Measurements from ENCODE around the gene ENTR1. TPM values are rescaled to one million over a fixed set of nuclear protein-coding genes. Genes with fewer than 3 reads are reported as not detected.

The ENTR1 gene
- total RNA-seq, 4 donors from 2014 or later = 19.5 to 44.0 (median 21.2) TPM

DNA sequence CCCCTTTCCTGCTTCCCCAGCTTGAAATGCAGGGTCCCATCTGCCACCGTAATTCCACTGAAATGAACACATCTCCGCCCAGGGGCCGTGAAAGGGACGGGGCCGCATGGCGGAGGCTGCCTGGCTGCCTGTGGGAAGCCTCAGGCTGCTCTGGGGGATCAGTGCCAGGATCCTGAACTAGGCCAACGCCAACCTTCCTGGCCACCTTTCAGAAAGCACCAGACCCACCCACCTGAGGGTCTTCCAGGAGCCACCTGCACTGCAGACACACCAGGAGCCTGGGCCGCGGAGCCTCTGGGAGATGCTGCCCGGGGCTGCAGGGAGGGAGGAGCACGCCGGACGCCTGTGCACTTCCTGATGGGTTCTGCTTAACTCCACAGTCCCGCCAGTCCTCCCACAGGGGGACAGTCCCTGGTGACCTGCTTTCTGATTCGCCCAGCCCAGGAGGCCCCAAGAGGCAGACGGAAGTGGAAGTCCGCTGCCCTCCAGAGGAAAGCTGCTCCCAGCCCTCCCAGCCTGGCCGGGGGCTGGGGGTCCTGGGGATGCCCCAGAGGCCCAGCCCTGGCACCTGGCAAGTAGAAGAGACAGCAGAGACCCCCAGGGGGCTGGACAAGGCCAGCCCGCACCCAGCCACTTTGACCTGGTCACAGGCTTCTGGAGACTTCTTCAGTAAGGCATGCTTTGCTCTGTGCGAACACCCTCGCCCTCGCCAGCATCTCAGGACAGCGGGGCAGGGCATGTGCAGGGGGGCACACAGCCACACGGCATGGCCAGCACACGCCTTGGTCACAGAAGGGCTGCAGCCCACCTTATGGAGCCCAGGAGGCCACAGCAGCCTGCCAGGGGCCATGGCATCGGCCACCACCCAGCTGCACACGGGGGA is 36.9 kb downstream of the ENTR1 start, which contains the start of gene CARD9:
TSS of gene CARD9 (minus strand) at position 370 of the 883 bp plus-strand sequence. CDS start 1,591 bp downstream, outside the sequence.
- H3K4me3 ChIP-seq = no peak within 1 kb of the TSS
- H3K36me3 ChIP-seq = no peaks in the 10 kb centered on the region
- H3K4me1 ChIP-seq = no peaks in the 10 kb centered on the region
- H3K27me3 ChIP-seq = no peaks in the 10 kb centered on the region
- intact Hi-C loops (cut with DNase I; ENCODE audit: low total_unique reads) = no loop called here
- DNase-seq = no peak
- no peak for TF ChIP-seq POLR2A (IDR thresholded peaks at IDR 0.05)
- TF ChIP-seq, protein P1, sequence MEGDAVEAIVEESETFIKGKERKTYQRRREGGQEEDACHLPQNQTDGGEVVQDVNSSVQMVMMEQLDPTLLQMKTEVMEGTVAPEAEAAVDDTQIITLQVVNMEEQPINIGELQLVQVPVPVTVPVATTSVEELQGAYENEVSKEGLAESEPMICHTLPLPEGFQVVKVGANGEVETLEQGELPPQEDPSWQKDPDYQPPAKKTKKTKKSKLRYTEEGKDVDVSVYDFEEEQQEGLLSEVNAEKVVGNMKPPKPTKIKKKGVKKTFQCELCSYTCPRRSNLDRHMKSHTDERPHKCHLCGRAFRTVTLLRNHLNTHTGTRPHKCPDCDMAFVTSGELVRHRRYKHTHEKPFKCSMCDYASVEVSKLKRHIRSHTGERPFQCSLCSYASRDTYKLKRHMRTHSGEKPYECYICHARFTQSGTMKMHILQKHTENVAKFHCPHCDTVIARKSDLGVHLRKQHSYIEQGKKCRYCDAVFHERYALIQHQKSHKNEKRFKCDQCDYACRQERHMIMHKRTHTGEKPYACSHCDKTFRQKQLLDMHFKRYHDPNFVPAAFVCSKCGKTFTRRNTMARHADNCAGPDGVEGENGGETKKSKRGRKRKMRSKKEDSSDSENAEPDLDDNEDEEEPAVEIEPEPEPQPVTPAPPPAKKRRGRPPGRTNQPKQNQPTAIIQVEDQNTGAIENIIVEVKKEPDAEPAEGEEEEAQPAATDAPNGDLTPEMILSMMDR (IDR thresholded peaks at IDR 0.05) = no peak
- no peaks in the 10 kb centered on the region for H3K9me3 ChIP-seq
- H3K27ac ChIP-seq = no peak within 1 kb of the TSS

DNA sequence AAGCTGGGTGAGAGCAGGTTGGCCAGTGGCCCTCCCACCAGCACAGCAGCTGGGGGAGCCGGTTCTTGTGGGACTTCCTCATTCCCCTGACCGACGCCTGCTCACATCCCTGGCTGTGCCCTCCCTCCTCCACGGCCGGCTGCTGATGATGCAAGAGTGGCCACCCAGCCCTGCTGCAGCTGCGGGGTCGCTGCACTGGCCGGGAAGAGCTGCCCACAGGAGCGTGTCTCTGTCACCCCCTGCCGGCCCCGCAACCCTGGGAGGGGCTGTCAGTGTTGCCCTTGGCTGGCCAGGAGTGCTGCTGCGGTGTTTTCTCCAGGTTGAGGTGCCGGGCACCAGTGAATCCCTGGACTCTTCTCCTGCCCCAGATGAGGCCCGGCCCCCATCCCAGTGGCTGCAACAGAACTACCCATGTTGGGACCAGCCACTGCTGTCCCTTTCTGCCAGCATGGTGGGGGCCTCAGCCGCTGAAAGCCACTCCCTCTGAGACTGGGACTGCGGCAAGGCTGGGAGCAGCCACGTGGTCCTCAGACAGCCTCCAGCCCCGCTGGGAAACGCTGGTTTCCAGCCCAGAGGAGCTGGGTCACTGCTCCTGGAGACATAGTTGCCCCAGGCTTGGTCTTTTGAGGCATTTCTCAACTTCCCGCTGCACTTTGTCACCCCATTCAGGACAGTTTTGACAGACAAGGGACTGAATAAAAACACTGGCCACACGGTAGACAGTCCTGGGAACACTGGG is 37.7 kb downstream of the ENTR1 start:
- Histone ChIP-seq H3K4me1 (no peaks in the 10 kb centered on the region), H3K36me3 (no peaks in the 10 kb centered on the region), H3K9me3 (no peaks in the 10 kb centered on the region), H3K27ac (no peak overlapping the region), H3K27me3 (no peaks in the 10 kb centered on the region), H3K4me3 (no peak overlapping the region)
- TF ChIP-seq POLR2A (IDR thresholded peaks at IDR 0.05) = no peak
- TF ChIP-seq, protein P1 (IDR thresholded peaks at IDR 0.05) = peak in 1 of 4 experiments; percentile 28
- DNase-seq = peak in 1 of 2 donors; percentile 58
- intact Hi-C loops (cut with DNase I; ENCODE audit: low total_unique reads) = no loop called here

DNA sequence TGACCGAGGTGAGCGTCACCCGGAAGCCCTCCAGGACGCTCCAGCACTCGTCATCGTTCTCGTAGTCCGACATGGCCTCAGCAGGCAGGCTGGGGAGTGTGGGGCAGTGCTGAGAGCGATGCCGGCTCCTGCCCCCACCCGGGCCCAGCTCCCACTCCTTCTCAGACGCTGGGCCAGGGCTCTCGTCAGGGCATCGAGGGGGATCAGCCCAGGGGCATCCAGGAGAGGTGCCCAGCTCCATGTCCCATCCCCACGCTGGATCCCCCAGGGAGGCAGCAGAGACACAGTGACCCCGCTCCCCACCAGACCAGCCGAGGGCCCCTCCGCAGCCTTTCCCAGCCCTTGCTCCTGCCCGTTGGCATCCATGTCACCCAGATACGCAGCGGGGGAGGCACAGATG is 38.4 kb downstream of the ENTR1 start:
- H3K9me3 ChIP-seq = no peaks in the 10 kb centered on the region
- DNase-seq = no peak
- H3K36me3 ChIP-seq = no peaks in the 10 kb centered on the region
- H3K4me3 ChIP-seq = no peak overlapping the region
- intact Hi-C loops (cut with DNase I; ENCODE audit: low total_unique reads) = no loop called here
- no peaks in the 10 kb centered on the region for H3K27me3 ChIP-seq
- no peak for TF ChIP-seq POLR2A (IDR thresholded peaks at IDR 0.05)
- no peaks in the 10 kb centered on the region for H3K4me1 ChIP-seq
- no peak overlapping the region for H3K27ac ChIP-seq

DNA sequence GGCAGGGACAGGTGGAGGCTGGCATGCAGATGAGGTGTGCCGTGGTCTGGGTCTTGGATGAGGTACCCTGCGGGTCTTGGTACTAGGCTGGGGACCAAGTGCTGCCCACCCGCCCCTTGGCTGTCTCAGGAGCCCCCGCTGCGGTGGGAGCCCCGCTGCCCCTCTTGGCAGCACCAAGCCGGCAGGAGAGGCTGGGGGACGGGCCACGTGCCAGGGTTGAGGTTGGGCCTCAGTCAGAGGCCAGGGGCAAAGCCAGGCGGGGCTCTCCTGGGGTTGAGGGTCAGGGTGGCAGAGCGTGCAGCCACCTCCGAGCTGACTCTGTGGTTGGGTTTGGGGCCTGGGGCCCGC is 38.9 kb downstream of the ENTR1 start:
- intact Hi-C loops (cut with DNase I; ENCODE audit: low total_unique reads) = no loop called here
- TF ChIP-seq, protein P1 (IDR thresholded peaks at IDR 0.05) = no peak
- TF ChIP-seq POLR2A (IDR thresholded peaks at IDR 0.05) = no peak
- Histone ChIP-seq H3K4me1 (no peaks in the 10 kb centered on the region), H3K4me3 (no peak overlapping the region), H3K9me3 (no peaks in the 10 kb centered on the region), H3K27me3 (no peaks in the 10 kb centered on the region), H3K27ac (no peak overlapping the region), H3K36me3 (no peaks in the 10 kb centered on the region)
- no peak for DNase-seq

DNA sequence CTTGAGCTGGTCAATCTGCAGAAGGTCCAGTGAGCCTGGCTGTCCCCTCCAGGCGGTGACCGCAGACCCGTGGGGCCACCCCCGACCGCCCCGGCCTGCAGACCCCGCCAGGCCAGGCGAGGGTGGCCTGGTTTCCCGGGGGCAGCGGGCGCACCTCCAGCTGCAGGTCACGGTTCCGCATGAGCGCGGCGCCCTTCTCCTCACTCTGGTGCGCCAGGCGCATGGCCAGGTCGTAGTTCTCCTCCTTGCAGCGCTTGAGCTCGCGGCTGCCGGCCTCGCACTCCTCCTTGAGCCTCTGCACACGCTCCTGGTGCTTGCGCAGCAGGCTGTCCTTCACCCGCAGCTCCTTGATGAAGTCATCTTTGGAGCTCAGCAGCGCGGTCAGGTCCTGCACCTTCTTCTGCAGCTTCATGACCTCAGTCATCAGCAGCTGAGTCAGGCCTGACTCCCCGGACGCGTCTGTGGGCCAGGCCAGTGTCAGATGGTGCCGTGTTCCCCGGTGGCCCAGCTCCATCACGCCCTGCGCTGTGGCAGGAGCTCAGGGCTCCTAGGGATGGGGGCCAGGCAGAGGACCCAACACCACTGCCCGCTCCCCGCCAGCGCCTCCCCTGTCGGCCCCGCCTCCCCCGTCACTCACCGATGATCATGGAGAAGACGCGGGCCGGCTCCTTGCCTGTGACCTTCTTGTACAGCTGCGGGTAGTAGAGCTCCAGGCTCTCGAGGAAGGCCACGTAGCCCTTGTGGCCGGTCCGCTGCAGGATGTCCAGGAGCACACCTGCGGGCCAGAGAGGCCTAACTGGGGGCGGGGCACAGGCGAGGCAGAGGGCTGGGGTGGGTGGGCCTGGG is 39.5 kb downstream of the ENTR1 start:
- Histone ChIP-seq H3K4me1 (no peaks in the 10 kb centered on the region), H3K27me3 (no peaks in the 10 kb centered on the region), H3K9me3 (no peaks in the 10 kb centered on the region), H3K27ac (no peak overlapping the region), H3K36me3 (no peaks in the 10 kb centered on the region), H3K4me3 (no peak overlapping the region)
- intact Hi-C loops (cut with DNase I; ENCODE audit: low total_unique reads) = no loop called here
- TF ChIP-seq POLR2A (IDR thresholded peaks at IDR 0.05) = no peak
- TF ChIP-seq, protein P1 (IDR thresholded peaks at IDR 0.05) = no peak
- DNase-seq = no peak

Data from uterus (tissue), 4 donors.